Sigmoid colon (tissue), 7 donors: ENCODE data around the gene GSG1L. TPM values are rescaled to one million over a fixed set of nuclear protein-coding genes. Genes with fewer than 3 reads are reported as not detected.

Experiments
- DNase-seq: peaks from one replicate; pipeline ENCODE4 v3.0.0-alpha.2; 2019
- H3K27ac ChIP-seq, 4 donors: fragments of 200-600 bp; sonication (generic); one replicate each; pipeline ENCODE4 v1.5.1; 2016 to 2019; ENCODE audit warnings: mild to moderate bottlenecking in 1 of 4
- H3K27me3 ChIP-seq, 3 donors: fragments of 200-600 bp; sonication (generic); one replicate each; pipeline ENCODE4 v1.5.1; 2019; ENCODE audit warnings: mild to moderate bottlenecking in 1 of 3
- H3K36me3 ChIP-seq, 4 donors: fragments of 200-600 bp; sonication (generic); one replicate each; pipeline ENCODE4 v1.5.1; 2016 to 2019
- H3K4me1 ChIP-seq, 4 donors: fragments of 200-600 bp; sonication (generic); one replicate each; pipeline ENCODE4 v1.5.1; 2017 to 2019
- H3K4me3 ChIP-seq, 4 donors: fragments of 200-600 bp; sonication (generic); one replicate each; pipeline ENCODE4 v1.5.1; 2017 to 2019; ENCODE audit warnings: mild to moderate bottlenecking in 2 of 4, moderate library complexity in 1 of 4
- H3K9me3 ChIP-seq, 4 donors: fragments of 200-600 bp in 3 of 4; sonication (generic) in 3 of 4; one replicate each; pipeline versions ENCODE4 v1.5.1 to v1.6.1; 2013 to 2019
- EP300 ChIP-seq, 4 donors: sonication (generic); formaldehyde crosslinking; IDR thresholded peaks; one replicate each; pipeline ENCODE4 v1.6.1; 2017; ENCODE audit warnings: antibody characterized with exemption in 4 of 4
- POLR2A ChIP-seq, 2 donors: fragments of 450-650 bp; IDR thresholded peaks; one replicate each; pipeline ENCODE4 v1.6.1; 2016; ENCODE audit warnings: antibody characterized with exemption in 2 of 2, mild to moderate bottlenecking in 2 of 2, moderate library complexity in 2 of 2
- POLR2AphosphoS5 ChIP-seq, 4 donors: sonication (generic); formaldehyde crosslinking; IDR thresholded peaks; one replicate each; pipeline ENCODE4 v1.6.1; 2017; ENCODE audit warnings: antibody characterized with exemption in 4 of 4
- WGBS, 2 donors: extraction: QIAGEN DNeasy Blood & Tissue Kit; methylation state at CpG; one replicate each; pipeline ENCODE4 v1.1.7; 2013; 5-methylcytosine and 5-hydroxymethylcytosine counted together
- intact Hi-C: fragments of 100-400 bp; cut with DNase I; formaldehyde crosslinking; loops from one replicate; pipeline ENCODE4 v1.15.1; 2023
- polyA plus RNA-seq, 3 donors: library from polyadenylated mRNA; stranded (reverse); fragments of 200-250 nt; gene quantifications; one replicate each; pipeline ENCODE4 v1.2.3, GENCODE V29; 2013
- total RNA-seq, 4 donors: library from RNA; depleted of rRNA; stranded (reverse); fragments of >200 nt; gene quantifications; one replicate each; pipeline ENCODE4 v1.1.0, GENCODE V29; 2016
- TF ChIP-seq, protein P1 (sequence below), 4 experiments: fragments of 450-650 bp in 3 of 4; fragments of 200-600 bp in 1 of 4; IDR thresholded peaks; one replicate each; pipeline ENCODE4 v1.5.1; 2016 to 2019; ENCODE audit warnings: antibody characterized with exemption in 4 of 4, mild to moderate bottlenecking in 3 of 4, moderate library complexity in 2 of 4
- donor health status: healthy with polysubstance abuse.
- donor health status: Bipolar disorder and iron deficiency.
- donor health status: healthy.

Gene GSG1L
- total and polyA plus RNA-seq, 7 donors: 0.25 to 0.66 (median 0.36) TPM; not detected in 2

DNA sequence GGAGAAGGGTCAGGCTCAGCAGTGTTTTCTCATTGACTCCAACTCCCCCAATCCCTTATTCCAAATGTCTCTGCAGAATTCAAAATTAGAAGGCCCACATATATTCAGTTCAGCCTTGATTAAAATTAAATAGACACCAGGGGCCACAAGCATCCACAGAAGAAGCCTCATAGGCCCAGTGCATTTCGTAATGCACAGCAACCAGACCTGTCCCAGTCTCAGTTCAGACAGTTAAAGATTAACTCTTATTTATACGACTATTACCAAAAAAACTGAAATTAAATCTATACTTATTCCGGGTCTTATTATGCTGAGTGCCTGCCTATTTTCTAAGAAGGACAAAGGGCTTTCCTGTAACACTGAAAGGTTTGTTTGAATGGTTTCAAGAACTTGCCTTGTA lies 41.8 kb upstream of the GSG1L start:
- Histone ChIP-seq H3K27me3 (no peaks in the 10 kb centered on the region), H3K27ac (no peak overlapping the region), H3K4me3 (no peak overlapping the region), H3K4me1 (no peaks in the 10 kb centered on the region), H3K36me3 (peaks cover 53 to 100% (median 74%) of the 10 kb centered on the region in 4 donors), H3K9me3 (no peaks in the 10 kb centered on the region)
- TF ChIP-seq POLR2AphosphoS5 (IDR thresholded peaks at IDR 0.05) (no peak), EP300 (IDR thresholded peaks at IDR 0.05) (no peak), POLR2A (IDR thresholded peaks at IDR 0.05) (no peak)
- TF ChIP-seq, protein P1, sequence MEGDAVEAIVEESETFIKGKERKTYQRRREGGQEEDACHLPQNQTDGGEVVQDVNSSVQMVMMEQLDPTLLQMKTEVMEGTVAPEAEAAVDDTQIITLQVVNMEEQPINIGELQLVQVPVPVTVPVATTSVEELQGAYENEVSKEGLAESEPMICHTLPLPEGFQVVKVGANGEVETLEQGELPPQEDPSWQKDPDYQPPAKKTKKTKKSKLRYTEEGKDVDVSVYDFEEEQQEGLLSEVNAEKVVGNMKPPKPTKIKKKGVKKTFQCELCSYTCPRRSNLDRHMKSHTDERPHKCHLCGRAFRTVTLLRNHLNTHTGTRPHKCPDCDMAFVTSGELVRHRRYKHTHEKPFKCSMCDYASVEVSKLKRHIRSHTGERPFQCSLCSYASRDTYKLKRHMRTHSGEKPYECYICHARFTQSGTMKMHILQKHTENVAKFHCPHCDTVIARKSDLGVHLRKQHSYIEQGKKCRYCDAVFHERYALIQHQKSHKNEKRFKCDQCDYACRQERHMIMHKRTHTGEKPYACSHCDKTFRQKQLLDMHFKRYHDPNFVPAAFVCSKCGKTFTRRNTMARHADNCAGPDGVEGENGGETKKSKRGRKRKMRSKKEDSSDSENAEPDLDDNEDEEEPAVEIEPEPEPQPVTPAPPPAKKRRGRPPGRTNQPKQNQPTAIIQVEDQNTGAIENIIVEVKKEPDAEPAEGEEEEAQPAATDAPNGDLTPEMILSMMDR (IDR thresholded peaks at IDR 0.05): no peak
- DNase-seq: no peak
- intact Hi-C loops: no loop called here
- WGBS, 2 donors: 30 to 74% methylated on average over 3 of the region's 3 CpGs

GRCh38 chr16:28104404-28104803 lies 40.9 kb upstream of the GSG1L start:
- intact Hi-C loops: no loop called here
- Histone ChIP-seq H3K4me3 (no peak overlapping the region), H3K27ac (no peak overlapping the region), H3K9me3 (no peaks in the 10 kb centered on the region), H3K36me3 (peaks cover 56 to 99% (median 81%) of the 10 kb centered on the region in 4 donors), H3K4me1 (no peaks in the 10 kb centered on the region), H3K27me3 (no peaks in the 10 kb centered on the region)
- TF ChIP-seq, protein P1 (IDR thresholded peaks at IDR 0.05): no peak
- TF ChIP-seq POLR2A (IDR thresholded peaks at IDR 0.05) (no peak), EP300 (IDR thresholded peaks at IDR 0.05) (no peak), POLR2AphosphoS5 (IDR thresholded peaks at IDR 0.05) (no peak)
- DNase-seq: no peak
- WGBS, 2 donors: 96% methylated on average over 16 of the region's 16 CpGs

DNA sequence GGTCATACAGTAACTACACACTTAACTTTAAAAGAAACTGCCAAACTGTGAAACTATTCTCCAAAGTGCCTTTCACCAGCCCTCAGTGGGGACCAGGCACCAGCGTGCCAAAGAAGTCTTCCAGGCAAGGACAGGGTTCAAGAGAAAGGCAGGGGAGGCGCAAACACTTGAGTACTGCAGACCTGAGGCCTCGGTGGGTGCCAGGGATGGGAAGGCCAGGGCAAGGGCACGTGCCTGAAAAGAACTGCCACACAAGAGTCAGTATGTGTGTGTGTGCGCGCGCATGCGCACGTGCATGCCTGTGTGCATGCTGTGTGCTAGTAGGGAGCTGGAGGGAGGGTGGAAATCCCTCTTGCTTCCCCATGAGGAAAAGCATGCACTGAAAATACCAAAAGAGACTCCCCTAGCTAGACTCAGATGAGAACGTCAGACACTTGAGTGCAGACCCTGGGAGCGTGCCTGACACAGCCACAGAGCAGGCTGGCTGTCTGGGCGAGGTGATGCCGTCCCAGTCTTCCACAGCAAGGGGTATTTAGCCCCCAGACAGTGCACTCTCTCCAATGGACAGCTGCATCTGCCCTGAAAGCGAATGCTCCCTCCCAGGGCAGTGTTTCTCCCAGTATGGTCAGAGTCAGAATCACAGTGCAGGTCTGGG lies 40.1 kb upstream of the GSG1L start:
- DNase-seq: no peak

GRCh38 chr16:28101533-28101890 lies 38.0 kb upstream of the GSG1L start:
- DNase-seq: no peak
- intact Hi-C loops: no loop called here
- 96 to 97% methylated on average over 6 of the region's 6 CpGs for WGBS, 2 donors

More for the DNA sequence above, 40.1 kb upstream of the GSG1L start:
- no peak overlapping the region for H3K27ac ChIP-seq
- intact Hi-C loops: no loop called here
- no peak overlapping the region for H3K4me3 ChIP-seq
- no peak for TF ChIP-seq EP300 (IDR thresholded peaks at IDR 0.05)
- TF ChIP-seq, protein P1 (IDR thresholded peaks at IDR 0.05): no peak
- TF ChIP-seq POLR2A (IDR thresholded peaks at IDR 0.05): no peak
- no peak for TF ChIP-seq POLR2AphosphoS5 (IDR thresholded peaks at IDR 0.05)
- H3K36me3 ChIP-seq: peaks cover 56 to 99% (median 84%) of the 10 kb centered on the region in 4 donors
- H3K9me3 ChIP-seq: no peaks in the 10 kb centered on the region
- WGBS, 2 donors: 94 to 98% methylated on average over 14 of the region's 14 CpGs
- no peaks in the 10 kb centered on the region for H3K27me3 ChIP-seq
- no peaks in the 10 kb centered on the region for H3K4me1 ChIP-seq

More at GRCh38 chr16:28101533-28101890, 38.0 kb upstream of the GSG1L start:
- Histone ChIP-seq H3K4me3 (no peak overlapping the region), H3K27ac (no peak overlapping the region), H3K36me3 (peaks cover 58 to 98% (median 77%) of the 10 kb centered on the region in 4 donors), H3K4me1 (no peaks in the 10 kb centered on the region), H3K9me3 (no peaks in the 10 kb centered on the region), H3K27me3 (no peaks in the 10 kb centered on the region)
- TF ChIP-seq POLR2A (IDR thresholded peaks at IDR 0.05) (no peak), POLR2AphosphoS5 (IDR thresholded peaks at IDR 0.05) (no peak), EP300 (IDR thresholded peaks at IDR 0.05) (no peak)
- TF ChIP-seq, protein P1 (IDR thresholded peaks at IDR 0.05): no peak
